RWPE2 (cell line): ENCODE results near the gene THTPA.
"Not testable (repeated sequence)": the region's sequence is repeated elsewhere in the genome, so short reads cannot be mapped to it uniquely, and the experiment has no call there.

Experiments used
- ATAC-seq: fragments of 200-7000 bp; cut with Tn5 transposase; 3 replicates; pipeline ENCODE4 v1.9.1; 2021; ENCODE audit warnings: low read depth
- DNase-seq: peaks from one replicate; pipeline ENCODE4 v3.0.0-alpha.2; 2020; ENCODE audit warnings: low spot score
- H3K27ac ChIP-seq: fragments of 450-650 bp; 2 replicates; pipeline ENCODE4 v1.5.1; 2017; ENCODE audit warnings: mild to moderate bottlenecking; ENCODE audit not compliant: poor library complexity, severe bottlenecking
- H3K27me3 ChIP-seq: fragments of 250-450 bp; sonication (Bioruptor Pico); 2 replicates; pipeline ENCODE4 v1.5.1; 2021; ENCODE audit warnings: mild to moderate bottlenecking, moderate library complexity; ENCODE audit not compliant: insufficient read depth, poor library complexity, severe bottlenecking
- H3K36me3 ChIP-seq: fragments of 250-450 bp; sonication (Bioruptor Pico); 2 replicates; pipeline ENCODE4 v1.5.1; 2020; ENCODE audit warnings: low read depth, mild to moderate bottlenecking, moderate library complexity
- H3K4me1 ChIP-seq: fragments of 250-450 bp; sonication (Bioruptor Pico); 2 replicates; pipeline ENCODE4 v1.5.1; 2021; ENCODE audit warnings: mild to moderate bottlenecking, moderate library complexity; ENCODE audit not compliant: insufficient read depth, poor library complexity, severe bottlenecking
- H3K4me3 ChIP-seq: fragments of 250-450 bp; sonication (Bioruptor Pico); 2 replicates; pipeline ENCODE4 v1.5.1; 2021; ENCODE audit warnings: mild to moderate bottlenecking, moderate library complexity; ENCODE audit not compliant: severe bottlenecking
- H3K9me3 ChIP-seq: fragments of 250-450 bp; sonication (Bioruptor Pico); 2 replicates; pipeline ENCODE4 v1.5.1; 2021; ENCODE audit warnings: mild to moderate bottlenecking, moderate library complexity; ENCODE audit not compliant: severe bottlenecking
- TF ChIP-seq, protein P1 (sequence below): fragments of 450-650 bp; IDR thresholded peaks from one replicate; pipeline ENCODE4 v1.5.1; 2017; ENCODE audit warnings: mild to moderate bottlenecking, moderate library complexity; ENCODE audit not compliant: poor library complexity, severe bottlenecking

Gene THTPA

DNA sequence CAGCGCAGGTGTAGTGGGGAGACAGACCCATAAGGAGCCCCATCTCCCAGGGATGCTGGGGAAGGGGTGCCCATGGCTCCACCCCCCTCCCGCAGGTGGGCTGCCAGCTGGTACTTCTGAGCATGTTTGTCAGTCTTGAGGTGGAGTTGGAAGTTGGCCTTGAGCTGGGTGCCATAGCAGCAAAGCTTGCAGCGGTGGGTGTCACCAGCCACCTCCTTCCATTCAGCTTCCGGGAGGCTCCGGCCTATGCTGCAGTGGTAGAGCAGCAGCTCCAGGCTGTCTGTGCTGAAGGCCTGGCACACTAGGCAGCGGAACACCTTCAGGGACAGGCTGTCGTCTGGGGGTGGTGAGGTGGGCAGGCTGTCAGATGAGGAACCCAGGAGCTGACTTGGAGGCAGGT, 23.4 kb upstream of the THTPA start:
- ATAC-seq = no peak
- TF ChIP-seq, protein P1, sequence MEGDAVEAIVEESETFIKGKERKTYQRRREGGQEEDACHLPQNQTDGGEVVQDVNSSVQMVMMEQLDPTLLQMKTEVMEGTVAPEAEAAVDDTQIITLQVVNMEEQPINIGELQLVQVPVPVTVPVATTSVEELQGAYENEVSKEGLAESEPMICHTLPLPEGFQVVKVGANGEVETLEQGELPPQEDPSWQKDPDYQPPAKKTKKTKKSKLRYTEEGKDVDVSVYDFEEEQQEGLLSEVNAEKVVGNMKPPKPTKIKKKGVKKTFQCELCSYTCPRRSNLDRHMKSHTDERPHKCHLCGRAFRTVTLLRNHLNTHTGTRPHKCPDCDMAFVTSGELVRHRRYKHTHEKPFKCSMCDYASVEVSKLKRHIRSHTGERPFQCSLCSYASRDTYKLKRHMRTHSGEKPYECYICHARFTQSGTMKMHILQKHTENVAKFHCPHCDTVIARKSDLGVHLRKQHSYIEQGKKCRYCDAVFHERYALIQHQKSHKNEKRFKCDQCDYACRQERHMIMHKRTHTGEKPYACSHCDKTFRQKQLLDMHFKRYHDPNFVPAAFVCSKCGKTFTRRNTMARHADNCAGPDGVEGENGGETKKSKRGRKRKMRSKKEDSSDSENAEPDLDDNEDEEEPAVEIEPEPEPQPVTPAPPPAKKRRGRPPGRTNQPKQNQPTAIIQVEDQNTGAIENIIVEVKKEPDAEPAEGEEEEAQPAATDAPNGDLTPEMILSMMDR = no peak
- H3K27ac ChIP-seq = no peak overlapping the region
- no peaks in the 10 kb centered on the region for H3K4me1 ChIP-seq
- no peak for DNase-seq
- no peaks in the 10 kb centered on the region for H3K36me3 ChIP-seq
- no peaks in the 10 kb centered on the region for H3K9me3 ChIP-seq
- H3K27me3 ChIP-seq = no peaks in the 10 kb centered on the region
- no peak overlapping the region for H3K4me3 ChIP-seq

DNA sequence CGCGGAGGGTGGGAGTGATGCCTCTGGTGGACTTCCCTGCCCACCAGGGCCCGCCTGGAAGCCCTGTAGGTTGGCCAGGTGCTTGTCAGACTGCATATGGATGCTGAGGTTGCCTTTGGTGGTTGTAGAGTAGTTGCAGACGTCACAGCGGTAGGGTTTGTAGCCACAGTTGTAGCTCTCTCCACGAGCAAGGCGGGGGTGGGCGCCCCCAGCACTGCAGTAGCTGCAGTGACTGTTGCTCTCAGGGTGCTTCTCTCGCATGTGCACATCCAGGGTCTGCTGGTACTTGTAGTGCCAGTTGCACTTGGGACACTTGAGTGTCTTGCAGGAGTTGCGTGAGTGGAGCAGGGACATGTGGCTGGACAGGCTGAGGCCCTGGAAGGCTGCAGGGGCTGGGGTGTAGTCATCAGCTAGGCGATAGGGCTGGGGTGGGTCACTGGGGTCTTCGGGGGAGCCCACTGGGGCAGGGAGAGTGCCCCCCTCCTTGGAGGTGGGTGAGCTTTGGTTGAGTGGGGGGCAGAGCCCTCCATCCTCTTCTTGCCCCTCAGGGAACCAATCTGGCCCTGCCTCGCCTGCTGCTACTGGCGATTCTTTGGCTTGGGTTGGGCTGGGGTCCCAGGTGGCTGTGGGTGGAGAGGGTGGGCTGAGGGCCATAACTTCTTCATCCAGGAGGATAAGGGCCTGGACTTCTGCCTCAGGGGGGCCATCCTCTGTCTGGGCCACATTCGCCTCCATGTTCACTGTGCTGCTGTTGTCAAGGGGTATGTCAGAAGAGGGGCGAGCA, 22.2 kb upstream of the THTPA start:
- no peak overlapping the region for H3K27ac ChIP-seq
- H3K4me1 ChIP-seq = no peaks in the 10 kb centered on the region
- no peaks in the 10 kb centered on the region for H3K27me3 ChIP-seq
- no peak overlapping the region for H3K4me3 ChIP-seq
- DNase-seq = no peak
- H3K9me3 ChIP-seq = no peaks in the 10 kb centered on the region
- H3K36me3 ChIP-seq = no peaks in the 10 kb centered on the region
- TF ChIP-seq, protein P1 = no peak
- ATAC-seq = no peak

DNA sequence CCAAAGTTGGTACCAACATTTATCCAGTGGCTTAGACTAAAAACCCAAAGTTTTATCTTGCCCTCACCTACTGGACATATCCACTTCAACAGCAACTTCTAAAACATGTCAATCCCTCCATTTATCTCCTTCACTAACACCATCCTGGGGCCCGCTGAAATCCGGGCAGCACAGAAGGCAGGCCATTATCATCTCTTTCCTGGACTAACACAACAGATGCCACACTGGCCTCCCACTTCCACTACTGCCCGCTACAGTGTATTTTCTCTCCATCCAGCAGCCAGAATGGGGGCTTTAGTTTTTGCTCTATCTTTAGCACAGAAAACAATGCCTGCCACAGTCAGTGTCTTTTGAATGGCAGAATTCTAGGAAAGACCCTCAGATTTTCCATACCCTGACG, 20.1 kb upstream of the THTPA start:
- DNase-seq = no peak
- no peak for ATAC-seq
- Histone ChIP-seq H3K4me3 (no peak overlapping the region), H3K36me3 (no peaks in the 10 kb centered on the region), H3K4me1 (no peaks in the 10 kb centered on the region), H3K27ac (no peak overlapping the region), H3K9me3 (no peaks in the 10 kb centered on the region), H3K27me3 (no peaks in the 10 kb centered on the region)
- TF ChIP-seq, protein P1 = no peak

DNA sequence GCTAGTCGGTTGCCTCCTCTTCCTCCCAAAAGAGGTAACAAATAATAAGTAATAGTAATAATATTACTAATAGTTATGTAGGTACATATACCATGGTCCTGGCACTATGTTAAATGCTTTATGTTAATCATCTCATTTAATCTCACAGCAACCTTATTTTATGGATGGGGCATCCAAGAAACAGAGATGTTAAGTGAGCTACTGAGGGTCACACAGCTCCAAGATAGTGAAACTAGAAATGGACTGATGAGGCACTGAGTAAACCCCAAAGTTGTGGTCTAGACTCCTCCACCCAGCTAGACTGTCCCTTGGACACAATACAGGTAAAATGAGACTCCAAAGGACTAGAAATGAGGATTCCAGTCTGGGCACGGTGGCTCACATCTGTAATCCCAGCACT, 19.6 kb upstream of the THTPA start:
- H3K4me1 ChIP-seq = no peaks in the 10 kb centered on the region
- TF ChIP-seq, protein P1 = no peak
- H3K27ac ChIP-seq = no peak overlapping the region

DNA sequence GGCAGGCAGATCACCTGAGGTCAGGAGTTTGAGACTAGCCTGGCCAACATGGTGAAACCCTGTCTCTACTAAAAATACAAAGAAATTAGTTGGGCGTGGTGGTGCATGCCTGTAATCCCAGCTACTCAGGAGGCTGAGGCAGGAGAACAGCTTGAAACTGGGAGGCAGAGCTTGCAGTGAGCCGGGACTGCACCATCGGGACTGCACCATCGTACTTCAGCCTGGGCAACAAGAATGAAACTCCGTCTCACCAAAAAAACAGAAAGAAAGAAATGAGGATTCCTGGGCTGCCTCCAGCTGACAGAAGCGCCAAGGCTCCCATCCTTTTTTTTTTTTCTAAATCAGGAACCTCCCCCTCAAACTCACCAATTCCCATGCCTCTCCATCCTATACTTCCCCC, 19.2 kb upstream of the THTPA start:
- H3K27ac ChIP-seq, H3K27me3 ChIP-seq, ATAC-seq, H3K4me3 ChIP-seq, H3K4me1 ChIP-seq, H3K9me3 ChIP-seq, DNase-seq, H3K36me3 ChIP-seq: not testable (repeated sequence)

More for the DNA sequence above, 19.6 kb upstream of the THTPA start:
- ATAC-seq (no peak), DNase-seq (no peak)
- H3K4me3 ChIP-seq = no peak overlapping the region
- H3K27me3 ChIP-seq = no peaks in the 10 kb centered on the region
- H3K9me3 ChIP-seq = no peaks in the 10 kb centered on the region
- no peaks in the 10 kb centered on the region for H3K36me3 ChIP-seq
